ENCODE data around the gene MRPL55. TPM values are rescaled to one million over a fixed set of nuclear protein-coding genes. Genes with fewer than 3 reads are reported as not detected.
A peak's percentile ranks its signal among the peaks of the same experiment; 100 is the strongest.

Gene MRPL55
- total and polyA plus RNA-seq, 2 of the 13 experiments (the other 11 are each of a cell fraction or from before 2014, with no cell fraction given), result 58.6 to 92.9 TPM

GRCh38 chr1:228150120-228150460 lies 41.0 kb upstream of the MRPL55 start (continued):
- TF ChIP-seq MTF2 (CRISPR knock-in tag; IDR thresholded peaks at IDR 0.05; ENCODE audit: borderline replicate concordance) (0 out of 2 replicates have a peak, but pooled peaks have one; percentile 65), YEATS4 (CRISPR knock-in tag; IDR thresholded peaks at IDR 0.05; ENCODE audit: borderline replicate concordance) (0 out of 2 replicates have a peak, but pooled peaks have one; percentile 3), ZBTB7A (CRISPR knock-in tag; IDR thresholded peaks at IDR 0.05) (peak; percentile 69; the same call in 1 of the 2 replicates), PAX8 (CRISPR knock-in tag; IDR thresholded peaks at IDR 0.05; ENCODE audit: borderline replicate concordance) (peak; percentile 50; the same call in 1 of the 2 replicates), PRDM10 (CRISPR knock-in tag; IDR thresholded peaks at IDR 0.05; ENCODE audit: low read depth) (no peak), KDM3A (CRISPR knock-in tag; IDR thresholded peaks at IDR 0.05; ENCODE audit: low read depth) (no peak), ZNF235 (CRISPR knock-in tag; IDR thresholded peaks at IDR 0.05; ENCODE audit: borderline replicate concordance) (0 out of 2 replicates have a peak, but pooled peaks have one; percentile 37), GLI4 (CRISPR knock-in tag; IDR thresholded peaks at IDR 0.05; ENCODE audit: borderline replicate concordance) (0 out of 2 replicates have a peak, but pooled peaks have one; percentile 2), ZIK1 (CRISPR knock-in tag; IDR thresholded peaks at IDR 0.05; ENCODE audit: borderline replicate concordance, low read depth) (no peak), THAP8 (CRISPR knock-in tag; IDR thresholded peaks at IDR 0.05; ENCODE audit: borderline replicate concordance) (no peak), ZFP91 (CRISPR knock-in tag; IDR thresholded peaks at IDR 0.05; ENCODE audit: borderline replicate concordance) (0 out of 2 replicates have a peak, but pooled peaks have one; percentile 62), ZNF557 (CRISPR knock-in tag; IDR thresholded peaks at IDR 0.05) (no peak), KDM4B (CRISPR knock-in tag; IDR thresholded peaks at IDR 0.05) (no peak), ZNF343 (CRISPR knock-in tag; IDR thresholded peaks at IDR 0.05) (no peak), CHCHD3 (CRISPR knock-in tag; IDR thresholded peaks at IDR 0.05) (0 out of 2 replicates have a peak, but pooled peaks have one; percentile 29), ZNF839 (CRISPR knock-in tag; IDR thresholded peaks at IDR 0.05; ENCODE audit: borderline replicate concordance) (0 out of 2 replicates have a peak, but pooled peaks have one; percentile 22), TFAP4 (IDR thresholded peaks at IDR 0.05; ENCODE audit: borderline replicate concordance, low read depth) (peak; percentile 57; the same call in 1 of the 2 replicates)

Measured in HepG2 (cell line).